Esophagus muscularis mucosa (tissue), 4 donors: Measurements from ENCODE around the gene TTLL3. TPM values are rescaled to one million over a fixed set of nuclear protein-coding genes. Genes with fewer than 3 reads are reported as not detected.
"Not testable (repeated sequence)": the region's sequence is repeated elsewhere in the genome, so short reads cannot be mapped to it uniquely, and the experiment has no call there.

ENCODE experiments used
- DNase-seq: peaks from one replicate; pipeline ENCODE4 v3.0.0-alpha.2; 2017; ENCODE audit errors: extremely low spot score
- H3K27ac ChIP-seq, 4 donors: fragments of 200-600 bp; sonication (generic); replicated peaks in 1 of 4; 1 replicate in 3 of 4; 2 replicates in 1 of 4; pipeline ENCODE4 v1.5.1; 2016 to 2019; ENCODE audit warnings: mild to moderate bottlenecking in 1 of 4
- H3K27me3 ChIP-seq, 4 donors: fragments of 200-600 bp; sonication (generic); one replicate each; pipeline versions ENCODE4 v1.5.1 to v1.6.0; 2016 to 2019
- H3K36me3 ChIP-seq, 4 donors: fragments of 200-600 bp; sonication (generic); one replicate each; pipeline ENCODE4 v1.5.1; 2016 to 2019
- H3K4me1 ChIP-seq, 4 donors: fragments of 200-600 bp; sonication (generic); one replicate each; pipeline ENCODE4 v1.5.1; 2016 to 2019
- H3K4me3 ChIP-seq, 4 donors: fragments of 200-600 bp; sonication (generic); 1 replicate in 2 of 4; 2 replicates in 2 of 4; pipeline ENCODE4 v1.5.1; 2016 to 2019; ENCODE audit warnings: mild to moderate bottlenecking in 4 of 4, moderate library complexity in 1 of 4
- H3K9me3 ChIP-seq, 4 donors: fragments of 200-600 bp; sonication (generic); 1 replicate in 3 of 4; 2 replicates in 1 of 4; pipeline ENCODE4 v1.5.1; 2016 to 2019
- CTCF ChIP-seq, 3 experiments: fragments of 200-600 bp in 2 of 3; fragments of 450-650 bp in 1 of 3; sonication (generic) in 2 of 3; IDR thresholded peaks; one replicate each; pipeline ENCODE4 v1.5.1; 2017 to 2019; ENCODE audit warnings: antibody characterized with exemption in 3 of 3, mild to moderate bottlenecking in 2 of 3, moderate library complexity in 1 of 3
- EP300 ChIP-seq: sonication (generic); formaldehyde crosslinking; IDR thresholded peaks from one replicate; pipeline ENCODE4 v1.6.1; 2017; ENCODE audit warnings: antibody characterized with exemption
- POLR2A ChIP-seq: fragments of 450-650 bp; IDR thresholded peaks from one replicate; pipeline ENCODE4 v1.6.1; 2017; ENCODE audit warnings: antibody characterized with exemption, moderate library complexity, mild to moderate bottlenecking, low read depth
- POLR2AphosphoS5 ChIP-seq, 2 donors: sonication (generic); formaldehyde crosslinking; IDR thresholded peaks; one replicate each; pipeline ENCODE4 v1.6.1; 2017; ENCODE audit warnings: antibody characterized with exemption in 2 of 2
- WGBS: methylation state at CpG from one replicate; pipeline ENCODE4 v1.1.5; 2018; 5-methylcytosine and 5-hydroxymethylcytosine counted together
- intact Hi-C: fragments of 100-400 bp; cut with DNase I; formaldehyde crosslinking; loops from one replicate; pipeline ENCODE4 v1.15.1; 2023
- total RNA-seq, 4 donors: library from RNA; depleted of rRNA; stranded (reverse); fragments of >200 nt; gene quantifications; one replicate each; pipeline versions ENCODE4 v1.1.0 to v1.2.1, GENCODE V29; 2016

Gene TTLL3
- total RNA-seq, 4 donors from 2014 or later, result 15.5 to 56.5 (median 25.6) TPM

- peaks cover 19 to 56% (median 51%) of the 10 kb centered on the region in 4 donors for H3K4me1 ChIP-seq
- intact Hi-C loops, result loop anchor here (2.0 kb wide), 1 partner anchor 52 kb away; no protein-coding TSS in a partner anchor
- 24% methylated on average over 12 of the region's 45 CpGs for WGBS
- TF ChIP-seq POLR2AphosphoS5 (IDR thresholded peaks at IDR 0.05), result peak; percentile 52 to 58
- TF ChIP-seq EP300, result no peak
- TF ChIP-seq POLR2A, result no peak
- peak; percentile 46 to 62 (median 53) for TF ChIP-seq CTCF (IDR thresholded peaks at IDR 0.05)
- no peaks in the 10 kb centered on the region for H3K9me3 ChIP-seq
- H3K4me3 ChIP-seq, result peak overlapping the region; percentile 41 to 54 (median 46)
- no peaks in the 10 kb centered on the region for H3K36me3 ChIP-seq
- H3K27ac ChIP-seq, result peak overlapping the region; percentile 80 to 87 (median 86)
- DNase-seq, result no peak
- H3K27me3 ChIP-seq, result no peaks in the 10 kb centered on the region
Observed at GRCh38 chr3:9862391-9863057, 52.5 kb downstream of the TTLL3 start.

- peak overlapping the region; percentile 41 to 54 (median 46) for H3K4me3 ChIP-seq
- DNase-seq, result no peak
- intact Hi-C loops, result loop anchor here (2.0 kb wide), 1 partner anchor 52 kb away; no protein-coding TSS in a partner anchor
- H3K9me3 ChIP-seq, result no peaks in the 10 kb centered on the region
- peaks cover 19 to 56% (median 51%) of the 10 kb centered on the region in 4 donors for H3K4me1 ChIP-seq
- no peaks in the 10 kb centered on the region for H3K27me3 ChIP-seq
- H3K27ac ChIP-seq, result peak overlapping the region; percentile 80 to 87 (median 86)
- H3K36me3 ChIP-seq, result no peaks in the 10 kb centered on the region
- WGBS, result 80% methylated on average over 8 of the region's 22 CpGs
- TF ChIP-seq POLR2AphosphoS5 (IDR thresholded peaks at IDR 0.05) (no peak), POLR2A (no peak), EP300 (no peak), CTCF (IDR thresholded peaks at IDR 0.05) (no peak)
Observed at GRCh38 chr3:9863058-9863772, 53.2 kb downstream of the TTLL3 start.

- Histone ChIP-seq H3K27me3 (no peaks in the 10 kb centered on the region), H3K4me3 (peak overlapping the region; percentile 27 to 41 (median 34)), H3K36me3 (no peaks in the 10 kb centered on the region), H3K4me1 (peaks cover 19 to 56% (median 51%) of the 10 kb centered on the region in 4 donors), H3K27ac (peak overlapping the region; percentile 80 to 87 (median 86)), H3K9me3 (no peaks in the 10 kb centered on the region)
- TF ChIP-seq CTCF (IDR thresholded peaks at IDR 0.05), result no peak
- peak; percentile 34 to 61 for TF ChIP-seq POLR2AphosphoS5 (IDR thresholded peaks at IDR 0.05)
- 29% methylated on average over 14 of the region's 16 CpGs for WGBS
- intact Hi-C loops, result no loop called here
- no peak for DNase-seq
Observed at GRCh38 chr3:9864200-9864927, 54.3 kb downstream of the TTLL3 start.

- Histone ChIP-seq H3K27ac (peak overlapping the region; percentile 80 to 87 (median 86)), H3K4me1 (peaks cover 19 to 56% (median 51%) of the 10 kb centered on the region in 4 donors), H3K4me3 (peak overlapping the region; percentile 27 to 41 (median 34))
- H3K27me3 ChIP-seq, H3K36me3 ChIP-seq, H3K9me3 ChIP-seq, DNase-seq, intact Hi-C loops: not testable (repeated sequence)
- WGBS, result 86% methylated on average over 10 of the region's 10 CpGs
Observed at GRCh38 chr3:9865125-9865637, 55.1 kb downstream of the TTLL3 start.

GRCh38 chr3:9866639-9867038 is 56.6 kb downstream of the TTLL3 start:
- H3K27me3 ChIP-seq, result no peaks in the 10 kb centered on the region
- TF ChIP-seq POLR2AphosphoS5 (IDR thresholded peaks at IDR 0.05), result peak; percentile 51 to 53
- TF ChIP-seq EP300, result no peak
- H3K9me3 ChIP-seq, result no peaks in the 10 kb centered on the region
- 52% methylated on average over 5 of the region's 8 CpGs for WGBS
- H3K27ac ChIP-seq, result peak overlapping the region; percentile 80 to 87 (median 86)
- H3K4me1 ChIP-seq, result peaks cover 19 to 56% (median 51%) of the 10 kb centered on the region in 4 donors
- intact Hi-C loops, result no loop called here
- no peak for DNase-seq
- H3K36me3 ChIP-seq, result no peaks in the 10 kb centered on the region
- H3K4me3 ChIP-seq, result no peak overlapping the region
